ENCODE results near the gene HLA-DRB1. TPM values are rescaled to one million over a fixed set of nuclear protein-coding genes. Genes with fewer than 3 reads are reported as not detected.

The HLA-DRB1 gene
- total RNA-seq, 1 experiment from 2014 or later: not detected

- DNase-seq: no peak
- BruUV-seq (replicated peaks): no TSS peak
- ChIA-PET POLR2A (no interaction called here), CTCF (no interaction called here)
- Histone ChIP-seq H3K4me3 (ENCODE audit: low read depth, low read length) (no peak overlapping the region), H3K36me3 (ENCODE audit: control insufficient read depth, insufficient read depth, low read length) (no peaks in the 10 kb centered on the region), H3K4me1 (no peaks in the 10 kb centered on the region), H3K9me3 (no peaks in the 10 kb centered on the region), H3K27me3 (replicated peaks; ENCODE audit: control insufficient read depth, insufficient read depth, low read length) (no peaks in the 10 kb centered on the region)
- Mint-ChIP-seq H3K4me1 (ENCODE audit: low read depth, unreplicated experiment) (peaks cover 14% of the 10 kb centered on the region), H3K27ac (ENCODE audit: unreplicated experiment) (no peak overlapping the region), H3K27me3 (ENCODE audit: insufficient read depth, unreplicated experiment) (no peaks in the 10 kb centered on the region), H3K36me3 (ENCODE audit: insufficient read depth, unreplicated experiment) (no peaks in the 10 kb centered on the region), H3K4me3 (ENCODE audit: unreplicated experiment) (no peak overlapping the region), H3K9me3 (ENCODE audit: unreplicated experiment) (peaks cover 10% of the 10 kb centered on the region)
- intact Hi-C loops (cut with micrococcal nuclease; ENCODE audit: unreplicated experiment): no loop called here
- no peak for TF ChIP-seq CTCF (IDR thresholded peaks at IDR 0.05; ENCODE audit: insufficient read depth in 1 of 2, low read depth in 1 of 2, low read length in 1 of 2, severe bottlenecking in 1 of 2, unreplicated experiment in 1 of 2)
Measured at GRCh38 chr6:32614366-32615081, 24.9 kb upstream of the HLA-DRB1 start.

- peaks cover 14% of the 10 kb centered on the region for H3K4me1 Mint-ChIP-seq (ENCODE audit: low read depth, unreplicated experiment)
- BruUV-seq (replicated peaks): no TSS peak
- Histone ChIP-seq H3K4me3 (ENCODE audit: low read depth, low read length) (no peak overlapping the region), H3K4me1 (no peaks in the 10 kb centered on the region), H3K27me3 (replicated peaks; ENCODE audit: control insufficient read depth, insufficient read depth, low read length) (no peaks in the 10 kb centered on the region), H3K36me3 (ENCODE audit: control insufficient read depth, insufficient read depth, low read length) (no peaks in the 10 kb centered on the region), H3K9me3 (no peaks in the 10 kb centered on the region)
- POLR2A ChIA-PET: no interaction called here
- H3K27me3 Mint-ChIP-seq (ENCODE audit: insufficient read depth, unreplicated experiment): no peaks in the 10 kb centered on the region
- no peak for DNase-seq
- intact Hi-C loops (cut with micrococcal nuclease; ENCODE audit: unreplicated experiment): no loop called here
- H3K4me3 Mint-ChIP-seq (ENCODE audit: unreplicated experiment): no peak overlapping the region
- H3K27ac Mint-ChIP-seq (ENCODE audit: unreplicated experiment): no peak overlapping the region
- no peaks in the 10 kb centered on the region for H3K36me3 Mint-ChIP-seq (ENCODE audit: insufficient read depth, unreplicated experiment)
- CTCF ChIA-PET: no interaction called here
- TF ChIP-seq CTCF (IDR thresholded peaks at IDR 0.05; ENCODE audit: insufficient read depth in 1 of 2, low read depth in 1 of 2, low read length in 1 of 2, severe bottlenecking in 1 of 2, unreplicated experiment in 1 of 2): no peak
- H3K9me3 Mint-ChIP-seq (ENCODE audit: unreplicated experiment): peaks cover 7% of the 10 kb centered on the region
Measured at GRCh38 chr6:32613475-32613874, 23.8 kb upstream of the HLA-DRB1 start.

DNA sequence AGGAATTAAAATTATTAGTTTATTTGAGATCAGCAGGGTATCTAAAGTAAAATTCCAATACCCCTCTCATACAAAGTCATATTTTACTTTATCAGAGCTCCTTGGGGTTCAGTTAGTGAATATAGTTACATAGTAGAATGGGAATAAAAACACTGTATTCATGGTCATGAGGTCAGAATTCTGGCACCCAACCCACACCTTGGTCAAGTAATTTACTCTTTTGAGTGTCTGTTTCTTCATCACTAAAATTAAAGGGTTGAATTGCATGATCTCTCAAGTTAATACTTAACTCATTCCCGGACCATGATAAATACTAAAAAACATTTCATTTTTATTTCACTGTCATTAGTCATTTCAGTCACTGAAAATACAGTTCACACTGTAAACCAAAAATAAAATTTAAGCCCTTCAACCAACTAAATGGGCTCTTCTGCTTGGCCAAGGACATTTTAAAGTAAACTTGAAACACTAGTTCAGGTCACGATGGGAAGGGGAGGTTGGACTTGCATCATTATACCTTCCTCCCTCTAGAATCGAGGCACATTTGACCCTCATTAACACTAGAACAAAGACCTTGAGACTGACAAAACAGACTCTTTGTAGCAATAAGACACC, 21.1 kb upstream of the HLA-DRB1 start:
- DNase-seq: no peak
- H3K27me3 Mint-ChIP-seq (ENCODE audit: insufficient read depth, unreplicated experiment): no peaks in the 10 kb centered on the region
- H3K36me3 Mint-ChIP-seq (ENCODE audit: insufficient read depth, unreplicated experiment): no peaks in the 10 kb centered on the region
- H3K4me1 Mint-ChIP-seq (ENCODE audit: low read depth, unreplicated experiment): peaks cover under 1% of the 10 kb centered on the region
- Histone ChIP-seq H3K9me3 (no peaks in the 10 kb centered on the region), H3K4me1 (no peaks in the 10 kb centered on the region), H3K36me3 (ENCODE audit: control insufficient read depth, insufficient read depth, low read length) (no peaks in the 10 kb centered on the region), H3K4me3 (ENCODE audit: low read depth, low read length) (no peak overlapping the region), H3K27me3 (replicated peaks; ENCODE audit: control insufficient read depth, insufficient read depth, low read length) (no peaks in the 10 kb centered on the region)
- BruUV-seq (replicated peaks): no TSS peak
- H3K4me3 Mint-ChIP-seq (ENCODE audit: unreplicated experiment): no peak overlapping the region
- ChIA-PET CTCF (no interaction called here), POLR2A (no interaction called here)
- intact Hi-C loops (cut with micrococcal nuclease; ENCODE audit: unreplicated experiment): no loop called here
- H3K9me3 Mint-ChIP-seq (ENCODE audit: unreplicated experiment): no peaks in the 10 kb centered on the region
- TF ChIP-seq CTCF (IDR thresholded peaks at IDR 0.05; ENCODE audit: insufficient read depth in 1 of 2, low read depth in 1 of 2, low read length in 1 of 2, severe bottlenecking in 1 of 2, unreplicated experiment in 1 of 2): no peak
- H3K27ac Mint-ChIP-seq (ENCODE audit: unreplicated experiment): no peak overlapping the region

Measured in Caco-2 (cell line).